ENCODE measurements around the gene DOCK1.

DNA sequence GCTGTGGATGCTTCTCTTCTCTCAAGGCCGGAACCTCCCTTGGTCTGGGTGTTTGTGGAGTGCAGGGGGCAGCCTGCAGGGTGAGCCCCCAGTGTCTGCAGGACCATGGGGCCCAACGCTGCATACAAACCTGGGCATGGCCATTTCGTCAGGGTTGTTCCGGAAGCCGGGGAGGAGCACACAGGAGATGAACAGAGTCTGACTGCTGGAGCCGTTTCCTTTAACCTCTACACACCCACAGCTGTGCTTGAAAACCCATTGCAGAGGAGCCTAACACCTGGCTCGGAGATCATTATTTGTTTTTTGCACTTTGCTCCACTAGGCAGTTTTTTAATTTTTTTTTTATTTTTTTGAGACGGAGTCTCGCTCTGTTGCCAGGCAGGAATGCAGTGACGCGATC, 458.8 kb downstream of the DOCK1 start:
- TF ChIP-seq CTCF (conservative IDR thresholded peaks at IDR 0.05): no peak
- TF ChIP-seq ZFX (IDR thresholded peaks at IDR 0.05): no peak

Measured in C4-2B (cell line).